ENCODE data around the gene FAM124B. TPM values are rescaled to one million over a fixed set of nuclear protein-coding genes. Genes with fewer than 3 reads are reported as not detected.

Gene FAM124B
- total RNA-seq, 4 donors from 2014 or later: 1.4 to 17.0 (median 3.5) TPM

DNA sequence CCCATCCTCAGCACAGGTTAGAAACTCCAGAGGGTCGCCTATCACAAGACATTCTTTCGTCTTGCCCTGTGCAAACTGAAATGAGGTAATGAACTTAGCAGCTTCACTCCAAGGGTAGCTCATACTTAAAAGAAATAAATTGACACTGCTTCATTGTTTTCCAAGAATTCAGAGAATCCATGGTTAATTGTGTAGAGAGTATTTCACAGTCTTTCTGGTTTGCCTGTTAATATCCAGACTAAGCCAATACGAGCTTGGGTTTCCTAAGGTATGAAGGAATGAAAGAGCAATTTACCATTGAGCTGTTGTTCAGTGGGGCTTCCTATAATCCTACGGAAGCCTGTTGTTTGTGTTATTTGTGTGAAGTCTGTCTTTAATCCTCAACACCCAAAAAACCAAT, 58.7 kb downstream of the FAM124B start:
- DNase-seq (ENCODE audit: low spot score) (no peak), ATAC-seq (ENCODE audit: low FRiP score) (no peak)
- TF ChIP-seq, protein P1, sequence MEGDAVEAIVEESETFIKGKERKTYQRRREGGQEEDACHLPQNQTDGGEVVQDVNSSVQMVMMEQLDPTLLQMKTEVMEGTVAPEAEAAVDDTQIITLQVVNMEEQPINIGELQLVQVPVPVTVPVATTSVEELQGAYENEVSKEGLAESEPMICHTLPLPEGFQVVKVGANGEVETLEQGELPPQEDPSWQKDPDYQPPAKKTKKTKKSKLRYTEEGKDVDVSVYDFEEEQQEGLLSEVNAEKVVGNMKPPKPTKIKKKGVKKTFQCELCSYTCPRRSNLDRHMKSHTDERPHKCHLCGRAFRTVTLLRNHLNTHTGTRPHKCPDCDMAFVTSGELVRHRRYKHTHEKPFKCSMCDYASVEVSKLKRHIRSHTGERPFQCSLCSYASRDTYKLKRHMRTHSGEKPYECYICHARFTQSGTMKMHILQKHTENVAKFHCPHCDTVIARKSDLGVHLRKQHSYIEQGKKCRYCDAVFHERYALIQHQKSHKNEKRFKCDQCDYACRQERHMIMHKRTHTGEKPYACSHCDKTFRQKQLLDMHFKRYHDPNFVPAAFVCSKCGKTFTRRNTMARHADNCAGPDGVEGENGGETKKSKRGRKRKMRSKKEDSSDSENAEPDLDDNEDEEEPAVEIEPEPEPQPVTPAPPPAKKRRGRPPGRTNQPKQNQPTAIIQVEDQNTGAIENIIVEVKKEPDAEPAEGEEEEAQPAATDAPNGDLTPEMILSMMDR (IDR thresholded peaks at IDR 0.05): no peak

DNA sequence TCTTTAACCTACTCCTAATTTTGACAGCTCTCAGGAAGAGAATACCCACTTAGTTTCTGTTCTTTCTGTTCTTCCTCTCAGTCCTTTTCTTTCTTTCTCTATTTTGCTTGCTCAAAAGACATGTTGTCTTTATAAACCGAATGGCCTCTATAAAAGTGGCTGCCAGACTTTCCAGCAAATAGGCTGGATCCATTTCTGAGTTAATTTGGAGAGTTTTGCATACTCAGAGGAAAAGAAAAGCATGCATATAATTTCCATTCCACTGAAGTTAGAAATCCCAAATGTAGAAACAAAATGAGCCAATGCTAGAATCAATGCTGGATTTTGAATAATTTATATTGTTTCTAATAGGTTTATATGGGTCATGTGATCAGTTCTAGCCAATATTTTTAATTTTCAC, 65.9 kb downstream of the FAM124B start:
- TF ChIP-seq, protein P1 (IDR thresholded peaks at IDR 0.05): no peak
- ATAC-seq (ENCODE audit: low FRiP score) (no peak), DNase-seq (ENCODE audit: low spot score) (no peak)

DNA sequence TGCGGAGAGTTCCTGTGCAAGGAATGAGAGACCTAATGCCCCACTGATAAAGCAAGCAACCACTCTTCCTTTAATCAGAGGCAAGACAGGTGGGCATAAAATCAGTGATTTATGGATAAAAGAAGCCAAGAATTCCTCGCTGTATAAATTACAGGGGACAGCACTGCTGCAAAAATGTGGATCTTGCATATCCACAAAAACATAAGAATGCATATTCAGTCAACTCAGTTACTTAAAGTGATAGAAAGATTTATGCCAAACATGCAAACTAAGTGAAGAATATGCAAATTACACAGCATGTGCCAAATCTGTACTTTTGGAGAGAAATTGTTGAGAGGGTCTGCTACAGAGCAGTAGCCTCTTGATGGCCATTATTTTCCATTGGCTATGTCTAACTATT, 67.2 kb downstream of the FAM124B start:
- TF ChIP-seq, protein P1 (IDR thresholded peaks at IDR 0.05): no peak
- ATAC-seq (ENCODE audit: low FRiP score): no peak
- no peak for DNase-seq (ENCODE audit: low spot score)

GRCh38 chr2:224333726-224334482, 68.0 kb downstream of the FAM124B start:
- ATAC-seq (ENCODE audit: low FRiP score): no peak
- no peak for DNase-seq (ENCODE audit: low spot score)
- TF ChIP-seq, protein P1 (IDR thresholded peaks at IDR 0.05): no peak

DNA sequence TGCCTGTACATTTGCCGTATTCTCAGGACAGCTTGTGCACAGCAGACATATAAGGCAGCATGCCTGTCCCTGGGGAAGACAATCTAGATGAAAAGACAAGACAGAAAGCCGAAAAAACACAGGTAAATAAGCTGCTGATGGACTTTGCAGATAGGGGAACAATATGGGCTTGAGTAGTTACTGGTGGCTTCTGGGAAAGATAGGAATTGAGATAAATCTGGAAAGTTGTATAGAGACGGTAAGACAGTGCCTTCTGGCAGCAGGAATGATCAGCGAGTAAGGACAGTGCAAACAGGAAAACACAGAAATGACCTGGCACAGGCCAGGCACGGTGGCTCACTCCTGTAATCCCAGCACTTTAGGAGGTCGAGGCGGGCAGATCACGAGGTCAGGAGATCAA, 70.2 kb downstream of the FAM124B start:
- no peak for DNase-seq (ENCODE audit: low spot score)
- TF ChIP-seq, protein P1 (IDR thresholded peaks at IDR 0.05): no peak

GRCh38 chr2:224328798-224329197, 73.1 kb downstream of the FAM124B start:
- TF ChIP-seq, protein P1 (IDR thresholded peaks at IDR 0.05): no peak
- ATAC-seq (ENCODE audit: low FRiP score): no peak
- DNase-seq (ENCODE audit: low spot score): no peak

More for the DNA sequence above, 70.2 kb downstream of the FAM124B start:
- ATAC-seq (ENCODE audit: low FRiP score): no peak

Other genes with a start within 250 kb of the FAM124B start
- 10 to 100 TPM; 68.0 to 92.7 (median 70.8) TPM for gene CUL3, start 183.3 kb upstream of the FAM124B start, total RNA-seq